AG04449 (cell line): ENCODE data around the gene BDKRB2.

Experiments used
- CTCF ChIA-PET: fragments of 350-600 bp; formaldehyde crosslinking; extraction: SDS; loops from one replicate; lab custom pipeline; 2021; ENCODE audit warnings: antibody characterized with exemption; lab: Yijun Ruan, JAX
- POLR2A ChIA-PET: fragments of 400-600, 350-600 bp; formaldehyde crosslinking; extraction: SDS; loops from one replicate; lab custom pipeline; 2020; ENCODE audit warnings: antibody characterized with exemption, inconsistent platforms; lab: Yijun Ruan, JAX
- DNase-seq: peaks from one replicate; pipeline ENCODE4 v3.0.0-alpha.2; 2010; ENCODE audit warnings: low read depth, low spot score
- H3K4me3 ChIP-seq: 2 replicates; pipeline ENCODE4 v1.5.1; 2011; ENCODE audit warnings: low read depth, mild to moderate bottlenecking, control low read depth, low read length
- TF ChIP-seq, protein P1 (sequence below): IDR thresholded peaks from one replicate; pipeline ENCODE4 v1.5.1; 2011; ENCODE audit warnings: mild to moderate bottlenecking, moderate library complexity, low read length, control low read depth, inconsistent platforms; ENCODE audit not compliant: insufficient read depth; ENCODE audit errors: missing control alignments

Gene BDKRB2

DNA sequence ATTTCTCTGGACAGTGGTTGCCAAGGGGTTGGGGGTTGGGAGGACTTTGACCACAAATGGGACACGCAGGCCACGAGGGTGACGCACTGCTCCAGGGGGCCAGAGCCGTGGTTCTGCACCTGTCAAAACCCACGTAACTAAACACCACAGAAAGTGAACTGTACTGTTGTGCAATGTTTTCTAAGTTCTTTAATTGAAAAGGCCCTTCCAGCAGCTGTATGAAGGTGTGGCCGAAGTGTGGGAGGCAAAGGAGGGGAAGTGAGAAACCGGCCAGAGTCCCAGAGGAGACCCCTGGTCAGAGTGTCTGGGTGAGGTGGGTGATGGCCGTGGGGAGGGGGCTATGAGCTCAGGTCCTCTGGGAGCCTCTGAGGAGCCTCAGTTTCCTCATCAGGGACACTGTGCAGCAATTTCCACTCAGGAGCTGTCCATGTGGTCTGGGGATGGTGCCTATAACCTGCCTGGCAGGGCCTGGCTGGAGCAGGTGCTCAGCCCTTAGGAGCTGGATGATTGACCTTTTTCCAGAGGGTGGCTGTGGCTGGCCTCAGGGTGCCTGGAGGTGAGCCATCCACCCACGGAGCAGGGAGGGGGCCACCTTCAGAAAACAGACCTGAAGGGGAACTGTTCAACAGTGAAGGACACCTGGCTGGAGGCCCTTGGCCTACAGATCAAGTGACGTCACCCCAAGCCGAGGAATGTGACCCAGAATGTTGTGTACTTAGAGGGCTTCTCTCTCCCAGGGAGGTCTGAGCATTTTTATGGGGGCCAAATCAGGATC lies 9.8 kb upstream of the BDKRB2 start:
- TF ChIP-seq, protein P1, sequence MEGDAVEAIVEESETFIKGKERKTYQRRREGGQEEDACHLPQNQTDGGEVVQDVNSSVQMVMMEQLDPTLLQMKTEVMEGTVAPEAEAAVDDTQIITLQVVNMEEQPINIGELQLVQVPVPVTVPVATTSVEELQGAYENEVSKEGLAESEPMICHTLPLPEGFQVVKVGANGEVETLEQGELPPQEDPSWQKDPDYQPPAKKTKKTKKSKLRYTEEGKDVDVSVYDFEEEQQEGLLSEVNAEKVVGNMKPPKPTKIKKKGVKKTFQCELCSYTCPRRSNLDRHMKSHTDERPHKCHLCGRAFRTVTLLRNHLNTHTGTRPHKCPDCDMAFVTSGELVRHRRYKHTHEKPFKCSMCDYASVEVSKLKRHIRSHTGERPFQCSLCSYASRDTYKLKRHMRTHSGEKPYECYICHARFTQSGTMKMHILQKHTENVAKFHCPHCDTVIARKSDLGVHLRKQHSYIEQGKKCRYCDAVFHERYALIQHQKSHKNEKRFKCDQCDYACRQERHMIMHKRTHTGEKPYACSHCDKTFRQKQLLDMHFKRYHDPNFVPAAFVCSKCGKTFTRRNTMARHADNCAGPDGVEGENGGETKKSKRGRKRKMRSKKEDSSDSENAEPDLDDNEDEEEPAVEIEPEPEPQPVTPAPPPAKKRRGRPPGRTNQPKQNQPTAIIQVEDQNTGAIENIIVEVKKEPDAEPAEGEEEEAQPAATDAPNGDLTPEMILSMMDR = no peak
- ChIA-PET CTCF (interaction anchor here (1.0 to 1.1 kb wide), 2 partner anchors 8 to 13 kb away, joined by 3 to 4 read pairs; no protein-coding TSS in a partner anchor), POLR2A (interaction anchor here (1.0 kb wide), 1 partner anchor 12 kb away, joined by 3 read pairs; no protein-coding TSS in a partner anchor)
- no peak for DNase-seq
- H3K4me3 ChIP-seq = no peak overlapping the region

GRCh38 chr14:96195441-96196081 lies 9.1 kb upstream of the BDKRB2 start:
- POLR2A ChIA-PET = no interaction called here
- no peak overlapping the region for H3K4me3 ChIP-seq
- TF ChIP-seq, protein P1 = no peak
- CTCF ChIA-PET = interaction anchor here (1.0 to 1.1 kb wide), 3 partner anchors 8 to 79 kb away, joined by 3 to 4 read pairs (median 4); no protein-coding TSS in a partner anchor
- no peak for DNase-seq

GRCh38 chr14:96197163-96197852 lies 7.3 kb upstream of the BDKRB2 start:
- TF ChIP-seq, protein P1 = no peak
- ChIA-PET CTCF (no interaction called here), POLR2A (no interaction called here)
- DNase-seq = no peak
- no peak overlapping the region for H3K4me3 ChIP-seq

- H3K4me3 ChIP-seq = no peak overlapping the region
- ChIA-PET CTCF (no interaction called here), POLR2A (no interaction called here)
- DNase-seq = no peak
- TF ChIP-seq, protein P1 = no peak
Measured at GRCh38 chr14:96197969-96198368, 6.7 kb upstream of the BDKRB2 start.

- H3K4me3 ChIP-seq = no peak overlapping the region
- POLR2A ChIA-PET = no interaction called here
- CTCF ChIA-PET = no interaction called here
- DNase-seq = no peak
- TF ChIP-seq, protein P1 = no peak
Measured at GRCh38 chr14:96198430-96199130, 6.1 kb upstream of the BDKRB2 start.
